Activated CD4-positive, CD25-positive, alpha-beta regulatory T cell treated with anti-CD3 and anti-CD28 coated beads, Interleukin-2, amount 50 U/mL, for 24 hours (primary cell): ENCODE results near the gene SLAMF1.
"Not testable (repeated sequence)": the region's sequence is repeated elsewhere in the genome, so short reads cannot be mapped to it uniquely, and the experiment has no call there.

Experiments
- ATAC-seq, 2 donors: fragments of 150-1000 bp; cut with Tn5 transposase; one replicate each; pipeline ENCODE4 v1.10.0; 2021; ENCODE audit warnings: mild to moderate bottlenecking in 1 of 2, moderate library complexity in 1 of 2

The SLAMF1 gene

DNA sequence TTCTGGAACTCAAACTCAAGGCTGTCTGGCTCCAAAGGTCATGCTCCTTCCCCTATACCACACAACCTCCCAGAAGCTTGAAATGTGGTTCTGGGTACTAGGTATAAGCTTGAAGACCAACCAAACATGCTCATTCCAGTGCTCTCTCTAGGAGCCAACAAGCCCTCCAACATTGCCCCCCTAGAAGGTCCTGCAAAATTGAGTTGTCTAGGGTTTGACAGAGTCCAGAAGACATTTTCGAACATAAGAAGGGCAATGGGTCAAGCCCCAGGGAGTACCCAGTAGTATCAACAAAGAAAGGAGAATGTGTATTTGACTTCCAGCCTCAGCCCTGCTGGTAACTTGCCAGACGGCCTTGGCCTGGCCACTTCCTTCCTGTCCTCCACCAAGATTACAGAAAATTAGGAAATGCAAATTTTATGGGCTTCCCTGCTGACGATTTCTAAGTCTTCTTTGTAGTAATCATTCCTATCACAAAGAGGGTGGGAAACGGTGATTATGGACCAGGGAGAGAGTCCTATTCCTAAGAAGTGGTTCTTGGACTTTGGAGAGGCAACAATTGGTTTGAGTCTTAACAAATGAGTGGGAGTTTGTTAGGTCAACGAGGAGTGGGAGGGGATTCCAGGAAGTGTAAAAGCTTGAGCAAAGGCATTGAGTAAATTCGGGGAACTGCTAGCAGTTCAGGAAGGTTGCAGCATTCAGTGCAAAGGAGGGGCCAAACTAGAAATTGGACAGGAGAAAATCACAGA, 18.7 kb upstream of the SLAMF1 start:
- peak in 1 of 2 donors; percentile 31 for ATAC-seq

DNA sequence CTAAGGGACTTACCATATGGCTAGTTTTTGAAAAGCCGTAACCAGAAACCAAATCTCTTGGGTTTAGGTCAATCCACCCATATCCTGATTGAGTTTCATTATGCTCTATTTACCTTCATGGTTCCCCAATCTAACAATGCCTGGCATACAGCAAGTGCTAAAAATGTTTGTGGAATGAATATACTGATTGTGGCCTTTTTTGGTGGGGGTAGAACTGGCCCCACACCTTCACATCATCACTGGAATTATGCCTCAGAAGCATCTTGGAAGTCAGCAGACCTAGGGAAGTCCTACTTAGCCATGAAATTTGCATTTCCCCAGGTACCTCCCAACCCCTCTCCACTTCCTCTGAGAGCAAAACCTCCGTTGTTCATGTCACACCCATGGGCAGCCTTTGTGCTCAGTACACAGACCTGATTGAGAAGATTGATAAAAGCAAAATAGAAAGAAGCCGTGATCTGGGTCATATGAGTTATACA, 17.8 kb upstream of the SLAMF1 start:
- ATAC-seq, result peak; percentile 82 to 86

DNA sequence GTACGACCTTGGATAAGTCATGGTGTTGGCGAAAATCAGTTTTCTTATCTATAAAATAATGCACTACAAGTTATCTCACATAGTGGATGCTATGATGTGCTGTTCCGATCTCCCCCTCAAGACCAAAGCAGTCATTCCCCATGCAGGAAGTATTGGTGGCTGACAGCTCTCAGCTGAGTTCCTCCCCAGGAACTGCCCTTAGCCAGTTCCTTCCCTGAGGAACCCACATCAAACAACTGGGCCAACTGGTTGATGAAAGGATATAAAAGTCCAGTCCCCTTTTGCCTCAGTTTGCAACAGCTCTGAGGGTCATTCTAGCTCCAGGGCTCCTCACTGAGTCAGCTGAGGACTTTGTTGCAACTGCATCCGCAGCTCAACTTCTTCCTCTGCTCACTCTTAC, 16.1 kb upstream of the SLAMF1 start:
- no peak for ATAC-seq

DNA sequence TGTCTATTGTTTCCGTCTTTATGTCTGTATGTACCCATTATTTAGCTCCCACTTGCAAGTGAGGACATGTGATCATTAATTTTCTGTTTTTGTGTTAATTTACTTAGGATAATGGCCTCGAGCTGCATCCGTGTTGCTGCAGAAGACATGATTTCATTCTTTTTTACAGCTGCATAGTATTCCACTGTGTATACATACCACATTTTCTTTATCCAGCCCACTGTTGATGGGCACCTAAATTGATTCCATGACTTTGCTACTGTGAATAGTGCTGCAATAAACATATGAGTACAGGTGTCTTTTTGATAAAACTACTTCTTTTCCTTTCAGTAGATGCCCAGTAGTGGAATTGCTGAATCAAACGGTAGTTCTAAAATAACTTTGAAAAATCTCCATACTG, 12.7 kb upstream of the SLAMF1 start:
- ATAC-seq, result no peak

DNA sequence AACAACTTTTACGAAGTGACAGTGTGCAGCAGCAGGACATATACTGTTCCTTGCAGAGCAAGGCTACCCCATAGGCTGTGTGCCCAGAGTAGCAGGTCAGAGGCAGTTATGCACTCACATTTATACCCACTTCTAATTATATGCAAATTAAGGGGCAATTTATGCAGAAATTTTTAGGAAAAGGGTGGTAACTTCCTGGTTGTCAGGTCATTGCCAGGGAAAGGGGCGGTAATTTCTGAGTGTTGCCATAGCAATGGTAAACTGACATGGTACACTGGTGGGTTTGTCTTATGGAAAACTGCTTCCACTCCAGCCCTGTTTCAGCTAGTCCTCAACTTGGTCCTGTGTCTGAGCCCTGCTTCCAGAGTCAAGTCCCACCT, 12.0 kb upstream of the SLAMF1 start:
- ATAC-seq, result no peak

DNA sequence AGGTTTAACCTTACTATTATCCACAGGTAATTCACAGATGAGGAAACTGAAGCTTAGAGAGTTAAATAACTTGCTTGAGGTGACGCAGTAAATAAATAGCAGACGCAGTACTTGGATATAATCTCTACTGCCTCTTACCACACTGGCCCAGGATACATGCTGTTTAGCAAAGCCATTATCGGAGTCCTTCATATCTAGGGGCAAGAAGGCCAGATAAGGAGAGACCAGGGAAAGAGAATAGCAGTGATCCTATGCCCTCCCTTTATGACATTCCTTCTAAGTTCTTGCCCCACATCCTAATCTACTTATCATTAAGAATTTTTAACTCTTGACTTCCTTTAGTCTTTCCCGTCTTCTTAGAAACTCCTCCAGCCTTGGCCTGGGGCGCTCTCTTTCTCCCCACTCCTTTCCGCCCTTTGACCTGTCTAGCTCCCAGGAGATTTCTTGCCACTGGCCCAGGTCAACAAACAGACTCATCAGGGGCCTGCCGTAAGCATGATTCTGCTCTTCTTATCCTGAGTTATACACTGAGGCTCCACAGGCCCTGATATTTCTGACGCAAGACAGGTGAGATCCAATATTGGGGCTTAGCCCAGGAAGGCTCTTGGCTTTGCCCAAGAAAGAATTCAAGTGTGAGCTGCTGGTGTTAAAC, 11.4 kb upstream of the SLAMF1 start:
- ATAC-seq, result no peak

DNA sequence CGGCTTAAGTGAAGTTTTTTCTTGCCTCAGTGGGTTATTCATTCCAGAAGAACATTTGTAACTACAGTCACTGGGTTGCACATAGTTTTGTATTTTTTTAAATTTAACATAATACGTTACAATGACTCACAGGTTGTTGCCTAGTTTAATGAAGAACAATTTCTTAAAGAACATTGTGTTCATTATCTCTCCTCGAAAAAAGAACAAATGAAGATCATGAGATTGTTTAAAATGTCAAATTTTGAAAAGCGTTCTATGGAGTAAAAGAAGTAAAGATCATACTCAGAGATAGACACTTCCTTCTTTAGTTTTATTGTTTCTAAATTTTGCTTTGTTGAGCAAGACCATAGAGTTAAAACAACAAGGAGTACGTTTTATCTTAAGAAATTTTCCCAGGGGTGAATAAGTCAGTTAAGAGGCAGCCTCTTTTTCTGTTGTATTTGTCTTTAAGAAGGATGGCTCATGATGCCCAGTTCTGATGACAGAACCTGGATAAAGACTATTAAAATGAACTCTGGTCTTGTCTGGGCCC, 10.5 kb upstream of the SLAMF1 start:
- peak; percentile 35 to 66 for ATAC-seq

DNA sequence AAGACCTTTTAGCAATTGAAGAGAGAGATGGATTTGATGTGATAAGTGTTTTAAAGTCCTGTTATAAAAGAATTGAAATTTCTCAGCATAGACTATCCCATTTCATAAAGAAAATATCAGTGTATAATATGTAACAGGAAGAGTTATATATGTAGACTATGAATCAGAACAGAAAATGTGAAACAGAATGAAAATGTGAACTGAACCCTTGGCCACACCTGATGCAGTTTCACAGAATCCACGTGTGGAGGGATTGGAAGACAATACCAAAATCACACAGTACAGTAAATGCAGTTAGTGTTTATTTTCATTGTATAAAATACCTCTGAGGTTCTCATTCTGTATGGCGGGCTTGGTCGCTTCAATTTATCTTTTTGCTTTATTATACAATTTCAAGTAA, 9.9 kb upstream of the SLAMF1 start:
- peak; percentile 57 to 64 for ATAC-seq

DNA sequence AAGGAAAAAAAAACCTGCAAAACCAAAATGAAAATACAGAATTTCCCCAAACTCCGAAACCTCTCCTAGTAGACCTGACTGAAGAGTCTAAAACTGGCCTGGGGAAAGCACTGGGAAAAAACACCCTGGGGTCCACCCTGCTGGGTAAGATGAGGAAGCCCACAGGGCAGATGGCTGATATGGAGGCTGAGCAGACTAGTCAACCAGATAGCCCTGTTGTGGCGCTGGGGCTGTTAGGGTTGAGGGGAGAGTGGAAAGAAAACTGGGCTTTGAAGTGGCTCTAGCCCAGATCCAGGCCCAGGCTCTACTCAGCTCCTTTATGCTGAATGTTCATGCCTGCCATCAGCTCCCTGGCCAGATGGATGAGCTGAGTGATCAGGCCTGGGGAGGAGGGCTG, 6.8 kb upstream of the SLAMF1 start:
- peak in 1 of 2 donors; percentile 29 for ATAC-seq

DNA sequence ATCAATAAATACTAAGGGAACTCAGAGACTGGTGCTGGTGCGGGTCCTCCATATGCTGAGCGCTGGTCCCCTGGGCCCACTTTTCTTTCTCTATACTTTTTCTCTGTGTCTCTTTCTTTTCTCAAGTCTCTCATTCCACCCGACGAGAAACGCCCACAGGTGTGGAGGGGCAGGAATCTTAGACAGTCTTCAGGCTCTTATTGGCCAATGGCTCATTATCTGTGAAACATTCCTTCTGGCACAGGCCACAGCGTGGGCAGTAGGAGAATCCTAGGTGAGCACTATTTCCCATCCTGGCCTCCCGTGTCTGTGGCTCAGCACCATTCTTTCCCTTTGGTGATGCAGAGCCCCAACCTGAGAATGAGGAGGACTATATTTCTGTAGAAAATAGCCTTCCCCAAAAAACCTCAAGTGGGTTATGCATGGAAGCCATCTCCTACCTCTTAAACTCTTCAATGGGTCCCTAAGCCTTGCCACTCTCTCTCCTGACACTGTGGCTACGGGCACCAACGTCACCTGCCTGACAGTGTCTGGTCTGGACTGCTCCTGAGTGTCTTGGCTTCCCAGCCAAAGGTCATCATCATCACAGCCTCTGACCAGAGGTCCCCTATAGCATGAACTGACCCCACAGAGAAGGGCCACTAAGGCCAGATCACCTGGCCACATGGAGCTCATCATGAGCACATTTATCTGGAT, 6.2 kb upstream of the SLAMF1 start:
- no peak for ATAC-seq

DNA sequence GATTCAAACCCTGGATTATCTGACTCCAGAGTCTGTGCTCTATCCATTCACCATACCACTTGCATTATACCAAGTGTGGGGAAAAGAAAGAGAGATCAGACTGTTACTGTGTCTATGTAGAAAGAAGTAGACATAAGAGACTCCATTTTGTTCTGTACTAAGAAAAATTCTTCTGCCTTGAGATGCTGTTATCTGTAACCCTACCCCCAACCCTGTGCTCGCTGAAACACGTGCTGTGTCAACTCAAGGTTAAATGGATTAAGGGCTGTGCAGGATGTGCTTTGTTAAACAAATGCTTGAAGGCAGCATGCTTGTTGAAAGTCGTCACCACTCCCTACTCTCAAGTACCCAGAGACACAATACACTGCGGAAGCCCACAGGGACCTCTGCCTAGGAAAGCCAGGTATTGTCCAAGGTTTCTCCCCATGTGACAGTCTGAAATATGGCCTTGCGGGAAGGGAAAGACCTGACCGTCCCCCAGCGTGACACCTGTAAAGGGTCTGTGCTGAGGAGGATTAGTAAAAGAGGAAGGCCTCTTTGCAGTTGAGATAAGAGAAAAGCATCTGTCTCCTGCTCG, 5.3 kb upstream of the SLAMF1 start:
- ATAC-seq, result not testable (repeated sequence)

DNA sequence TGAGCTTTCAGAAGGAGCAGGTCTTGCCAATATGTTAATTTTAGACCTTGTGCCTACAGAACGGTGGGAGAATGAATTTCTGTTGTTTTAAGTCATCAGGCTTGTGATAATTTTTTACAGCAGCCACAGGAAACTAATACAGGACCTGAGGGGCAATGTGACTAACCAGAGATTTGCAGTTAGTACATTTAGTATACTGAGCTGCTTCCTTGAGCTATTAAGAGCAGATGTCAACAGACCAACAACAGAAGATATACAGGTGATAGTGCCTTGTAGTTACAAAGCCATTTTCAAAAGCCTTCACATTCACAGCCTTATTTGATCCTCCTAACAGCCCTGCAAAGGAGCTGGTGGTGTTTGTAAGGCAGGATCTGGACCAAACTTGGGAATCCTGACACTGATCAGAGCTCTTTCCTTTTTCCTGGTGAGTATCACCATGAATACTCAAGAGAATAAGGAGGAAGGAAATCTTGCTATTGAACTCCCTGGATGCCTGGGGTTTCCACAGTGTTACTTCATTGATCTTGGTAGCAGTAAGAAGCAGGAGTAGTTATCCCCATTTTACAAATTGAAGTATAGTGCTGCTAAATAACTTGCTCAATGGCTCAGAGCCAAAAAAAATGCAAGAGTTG, 4.7 kb upstream of the SLAMF1 start:
- ATAC-seq, result no peak

DNA sequence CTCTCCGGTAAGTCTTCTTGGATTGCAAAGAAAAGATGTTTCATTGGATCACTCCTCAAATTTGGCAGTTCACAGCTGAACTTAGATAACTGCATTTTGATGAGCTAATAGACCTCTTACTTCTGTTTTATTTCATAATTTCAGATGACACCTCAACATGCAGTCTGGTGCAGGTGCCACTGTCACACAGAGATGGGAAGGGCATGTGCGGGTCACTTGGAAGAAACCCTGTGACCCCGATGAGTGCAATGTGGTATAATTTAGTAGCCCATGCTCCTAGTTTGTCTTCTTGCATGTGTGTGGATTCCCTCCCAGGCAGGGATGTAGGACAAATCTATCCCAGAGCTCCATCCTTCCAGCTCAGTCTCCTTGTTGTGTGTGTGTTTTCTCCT, 481 bp upstream of the SLAMF1 start:
- ATAC-seq, result peak; percentile 37 to 38

DNA sequence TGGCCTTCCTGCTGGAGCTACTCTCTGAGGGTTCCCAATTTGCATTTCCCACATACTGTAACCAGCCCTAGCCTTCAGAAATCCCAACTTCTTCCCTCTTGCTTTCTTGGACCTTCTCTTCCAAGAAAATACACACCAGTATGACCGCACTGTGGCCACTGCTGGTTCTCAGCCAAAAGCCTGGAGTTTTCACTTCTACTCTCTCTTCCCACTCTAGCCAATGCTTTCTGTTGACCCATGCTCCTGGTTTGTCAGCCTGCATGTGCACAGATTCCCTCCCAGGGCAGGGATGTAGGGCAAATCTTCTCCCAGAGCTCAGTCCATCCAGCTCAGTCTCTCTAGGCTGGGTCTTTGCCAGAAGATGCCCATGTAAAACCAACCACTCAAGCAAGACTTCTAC, 664 bp downstream of the SLAMF1 start:
- no peak for ATAC-seq

DNA sequence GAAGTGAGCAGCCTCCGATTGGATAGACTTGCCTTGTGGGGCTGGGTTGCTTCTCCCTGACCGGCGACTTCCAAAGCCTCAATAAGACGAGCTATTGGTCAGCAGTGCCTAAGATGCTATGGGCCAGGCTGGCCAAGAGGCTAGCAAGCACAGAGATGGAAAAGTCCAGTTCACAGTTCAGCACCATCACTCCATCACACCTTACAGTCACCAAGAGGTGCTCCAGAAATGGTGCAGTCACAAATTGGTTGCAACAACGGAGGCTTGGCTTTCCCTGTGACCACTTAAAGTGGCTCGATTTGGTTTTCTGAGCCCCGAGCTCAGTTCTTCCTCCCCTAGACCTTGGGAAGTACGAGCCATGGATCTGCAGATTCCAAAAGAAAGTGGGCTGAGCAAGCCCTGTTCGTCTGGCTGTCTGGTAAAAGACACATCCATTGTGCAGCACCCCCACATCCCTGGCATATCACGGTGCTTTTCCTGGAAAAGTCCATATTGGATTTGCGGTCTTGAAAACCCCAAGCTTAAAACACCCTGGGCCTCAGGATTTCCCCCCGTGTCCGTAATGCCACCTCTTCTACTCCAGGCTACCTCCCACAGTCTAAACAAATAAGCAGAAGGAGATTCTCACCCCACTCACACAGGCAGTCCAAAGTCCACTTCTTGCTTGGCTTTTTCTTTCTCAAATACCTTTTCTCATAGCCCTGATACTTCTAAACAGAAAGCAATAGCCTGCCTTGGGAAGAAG, 1.3 kb downstream of the SLAMF1 start:
- ATAC-seq, result no peak

DNA sequence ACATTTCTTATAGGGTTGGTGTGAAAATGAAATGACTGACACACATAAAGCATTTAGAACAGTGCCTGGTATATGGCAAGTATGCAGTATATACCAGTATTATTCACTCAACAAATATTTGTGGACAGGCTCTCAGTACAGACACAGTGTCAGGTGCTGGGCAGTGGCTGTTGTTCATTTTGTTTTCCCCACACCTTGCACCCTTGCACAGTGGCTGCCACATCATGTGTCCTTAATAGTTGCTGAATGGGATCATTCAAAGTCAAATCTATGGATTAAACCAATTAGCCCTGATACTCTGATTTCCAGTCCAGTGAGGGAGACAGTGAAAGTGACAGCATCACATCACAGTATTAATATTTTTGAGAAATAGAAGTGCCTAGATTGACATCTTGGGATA, 2.4 kb downstream of the SLAMF1 start:
- ATAC-seq, result no peak

DNA sequence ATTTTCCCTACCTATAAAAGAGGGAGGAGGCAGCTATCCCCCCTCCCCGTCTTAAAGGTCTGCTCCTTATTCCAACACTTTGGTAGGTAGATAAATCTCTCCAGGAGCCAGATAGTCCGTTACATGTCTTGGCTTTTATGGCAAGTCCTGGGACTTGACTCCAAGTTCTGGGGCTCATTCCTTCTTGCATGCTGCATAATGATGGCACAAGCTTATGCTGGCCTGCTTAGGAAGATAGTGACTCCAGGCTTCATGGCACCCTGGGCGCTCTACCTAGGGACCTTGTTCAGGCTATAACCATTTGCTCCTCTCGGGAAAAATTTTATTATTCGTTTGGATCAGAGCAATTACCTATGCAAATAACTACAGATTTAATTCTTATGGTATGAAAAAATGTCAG, 3.7 kb downstream of the SLAMF1 start:
- no peak for ATAC-seq

DNA sequence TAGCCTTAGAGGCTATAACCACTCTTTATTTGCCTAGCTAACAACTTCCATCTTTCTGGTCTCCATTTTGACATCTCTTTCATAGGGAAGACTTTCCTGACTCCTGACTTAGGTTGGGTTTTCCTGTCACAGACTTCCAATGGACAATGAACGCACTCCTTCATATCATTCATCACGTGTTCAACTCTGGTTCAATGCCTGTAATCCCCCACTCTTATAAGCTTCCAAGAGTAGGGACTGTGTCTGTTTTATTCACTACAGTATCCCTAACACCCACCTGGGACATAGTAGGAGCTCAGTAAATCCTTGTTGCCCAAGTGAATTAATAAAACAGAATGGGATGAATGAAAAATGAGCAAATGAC, 4.6 kb downstream of the SLAMF1 start:
- no peak for ATAC-seq

DNA sequence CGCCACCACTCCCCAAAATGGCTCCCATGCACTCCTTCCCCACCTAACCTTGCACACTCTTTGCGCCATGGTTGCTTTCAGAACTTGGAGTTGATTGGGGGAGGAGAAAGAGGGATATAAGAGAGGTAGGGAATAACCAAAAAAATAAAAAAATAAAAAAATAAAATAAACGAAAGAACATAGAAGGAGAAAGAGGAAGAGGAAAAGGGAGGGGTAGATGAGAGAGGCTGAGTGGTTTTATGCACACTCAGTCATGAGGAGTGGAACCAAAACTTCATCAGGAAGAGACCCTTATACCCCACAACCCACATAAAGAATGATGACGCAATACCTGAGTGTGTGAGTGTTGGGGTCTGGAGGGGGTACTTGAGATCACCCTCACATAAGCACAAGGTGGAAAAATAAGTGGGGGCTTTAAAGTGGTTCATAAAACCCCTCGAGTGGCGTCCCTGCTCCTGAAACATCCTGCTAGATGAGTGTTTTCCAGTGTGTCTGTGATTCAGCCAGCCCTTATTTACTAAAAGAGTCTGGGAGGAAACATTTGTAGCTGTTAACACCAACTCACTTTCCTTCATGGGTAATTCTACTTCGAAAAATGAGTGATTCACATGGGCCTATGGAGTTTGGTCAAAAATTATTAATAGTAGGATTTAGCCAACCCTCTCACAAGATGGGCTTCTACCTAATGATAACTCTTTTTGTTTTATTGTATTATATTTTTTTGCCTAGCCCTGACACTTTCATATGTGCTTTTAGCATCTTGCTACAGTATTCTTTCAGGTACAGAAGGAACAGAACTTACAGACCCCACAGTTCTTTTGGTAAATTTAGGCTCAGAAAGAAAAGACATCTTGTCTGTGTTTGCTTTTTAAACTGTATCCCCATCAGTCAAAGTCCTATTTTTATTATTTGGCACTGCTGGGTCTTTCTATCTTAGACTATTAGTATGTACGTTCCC, 5.2 kb downstream of the SLAMF1 start:
- ATAC-seq, result peak; percentile 12 to 14

DNA sequence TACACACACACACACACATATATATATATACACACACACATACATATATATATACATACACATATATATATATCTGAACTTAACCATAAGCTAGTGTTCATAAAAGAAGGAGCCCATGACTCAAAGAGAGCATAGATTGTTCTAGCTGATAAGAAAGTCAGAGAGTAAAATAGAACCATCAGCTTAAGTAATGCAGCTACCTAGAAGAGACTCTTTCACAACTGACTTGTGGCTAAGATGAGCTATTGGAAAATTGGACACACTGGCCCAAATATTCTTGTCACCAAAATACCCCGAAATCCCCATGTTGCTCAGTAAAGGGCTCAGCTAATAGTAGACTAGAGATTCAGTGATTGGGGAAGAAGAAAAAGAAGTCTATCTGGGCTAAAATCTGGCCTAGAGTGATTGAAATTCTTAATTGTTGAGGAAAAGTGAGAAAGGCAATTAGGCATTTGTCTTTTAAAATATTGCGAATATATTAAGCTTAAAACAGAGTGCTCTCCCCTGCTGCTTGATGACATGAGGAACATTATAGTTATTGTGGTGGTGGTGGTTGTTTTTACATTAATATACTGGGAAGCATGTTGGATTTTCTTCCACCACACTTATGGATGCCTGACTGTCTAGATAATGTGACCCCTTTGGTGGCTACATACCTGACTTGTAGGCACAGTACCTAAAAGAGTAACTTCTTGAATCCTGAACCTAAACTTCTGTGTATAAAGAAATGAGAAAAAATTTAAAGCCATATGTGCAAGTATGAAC, 6.3 kb downstream of the SLAMF1 start:
- ATAC-seq, result peak; percentile 81 to 83
